OCI-LY3 (cell line): ENCODE data around the gene SLC2A14.

ENCODE experiments used
- EZH2phosphoT487 ChIP-seq: fragments of 200-600 bp; shearing (Covaris generic); IDR thresholded peaks from 2 replicates; pipeline ENCODE4 v1.6.1; 2018; ENCODE audit warnings: antibody characterized with exemption, mixed run types, low read depth
- TF ChIP-seq, protein P1 (sequence below): fragments of 200-600, 300-600 bp; sonication (generic); IDR thresholded peaks from 2 replicates; pipeline ENCODE4 v1.5.1; 2014; ENCODE audit warnings: antibody characterized with exemption, low read length, low read depth

DNA sequence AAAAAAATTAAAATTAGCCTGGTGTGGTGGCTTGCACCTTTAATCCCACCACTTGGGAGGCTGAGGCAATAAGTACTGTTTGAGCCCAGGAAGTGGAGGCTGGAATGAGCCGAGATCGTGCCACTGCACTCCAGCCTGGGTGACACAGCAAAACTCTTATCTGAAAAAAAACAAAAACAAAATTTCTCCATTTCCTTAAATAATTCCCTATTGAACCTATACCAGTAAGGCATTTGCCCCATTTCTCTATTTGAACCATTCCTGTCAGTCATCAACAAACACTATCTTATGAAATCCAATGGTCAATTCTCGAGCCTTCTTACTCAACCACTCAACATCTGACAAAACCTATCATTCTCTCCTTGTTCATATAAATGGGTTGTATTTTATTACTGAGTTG, 14.7 kb downstream of the SLC2A14 start:
- TF ChIP-seq, protein P1, sequence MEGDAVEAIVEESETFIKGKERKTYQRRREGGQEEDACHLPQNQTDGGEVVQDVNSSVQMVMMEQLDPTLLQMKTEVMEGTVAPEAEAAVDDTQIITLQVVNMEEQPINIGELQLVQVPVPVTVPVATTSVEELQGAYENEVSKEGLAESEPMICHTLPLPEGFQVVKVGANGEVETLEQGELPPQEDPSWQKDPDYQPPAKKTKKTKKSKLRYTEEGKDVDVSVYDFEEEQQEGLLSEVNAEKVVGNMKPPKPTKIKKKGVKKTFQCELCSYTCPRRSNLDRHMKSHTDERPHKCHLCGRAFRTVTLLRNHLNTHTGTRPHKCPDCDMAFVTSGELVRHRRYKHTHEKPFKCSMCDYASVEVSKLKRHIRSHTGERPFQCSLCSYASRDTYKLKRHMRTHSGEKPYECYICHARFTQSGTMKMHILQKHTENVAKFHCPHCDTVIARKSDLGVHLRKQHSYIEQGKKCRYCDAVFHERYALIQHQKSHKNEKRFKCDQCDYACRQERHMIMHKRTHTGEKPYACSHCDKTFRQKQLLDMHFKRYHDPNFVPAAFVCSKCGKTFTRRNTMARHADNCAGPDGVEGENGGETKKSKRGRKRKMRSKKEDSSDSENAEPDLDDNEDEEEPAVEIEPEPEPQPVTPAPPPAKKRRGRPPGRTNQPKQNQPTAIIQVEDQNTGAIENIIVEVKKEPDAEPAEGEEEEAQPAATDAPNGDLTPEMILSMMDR = no peak
- TF ChIP-seq EZH2phosphoT487 = no peak
